HEK293 (cell line): ENCODE measurements around the gene HEPACAM.

Experiments used
- CTCF ChIA-PET: fragments of 350-600 bp; formaldehyde crosslinking; extraction: SDS; loops from one replicate; lab custom pipeline; 2021; ENCODE audit warnings: antibody characterized with exemption; lab: Yijun Ruan, JAX
- POLR2A ChIA-PET: fragments of 300-600 bp; formaldehyde crosslinking; extraction: SDS; loops from one replicate; lab custom pipeline; 2020; ENCODE audit warnings: antibody characterized with exemption, inconsistent platforms; lab: Yijun Ruan, JAX
- H3K27ac ChIP-seq: fragments of 200-500 bp; sonication (Bioruptor generic); 2 replicates; pipeline ENCODE4 v1.5.1; 2014; ENCODE audit warnings: low read depth, low read length, control low read depth, inconsistent platforms; ENCODE audit errors: extremely low read depth
- H3K36me3 ChIP-seq, 2 experiments: fragments of 200-500 bp in 1 of 2; sonication (Bioruptor generic) in 1 of 2; 1 replicate in 1 of 2; 2 replicates in 1 of 2; pipeline ENCODE4 v1.5.1; 2014 to 2017; ENCODE audit warnings: inconsistent platforms in 2 of 2, low read length in 2 of 2; ENCODE audit not compliant: control insufficient read depth in 2 of 2, insufficient read depth in 1 of 2
- H3K4me1 ChIP-seq: fragments of 200-500 bp; sonication (Bioruptor generic); 2 replicates; pipeline ENCODE4 v1.5.1; 2014; ENCODE audit warnings: mild to moderate bottlenecking, low read length, inconsistent platforms; ENCODE audit not compliant: control insufficient read depth, insufficient read depth
- H3K4me3 ChIP-seq: 2 replicates; pipeline ENCODE4 v1.5.1; 2011; ENCODE audit warnings: low read depth, mild to moderate bottlenecking, control low read depth, low read length, moderate library complexity
- H3K9me3 ChIP-seq: fragments of 200-500 bp; sonication (Bioruptor generic); 2 replicates; pipeline ENCODE4 v1.5.1; 2014; ENCODE audit warnings: low read depth, low read length, inconsistent platforms; ENCODE audit not compliant: control insufficient read depth, insufficient read depth
- OVOL3 ChIP-seq: fragments of 450-650 bp; formaldehyde crosslinking; IDR thresholded peaks from 2 replicates; pipeline ENCODE4 v1.5.1; 2016; ENCODE audit warnings: missing biosample characterization, missing genetic modification characterization
- PRDM1 ChIP-seq: fragments of 450-650 bp; formaldehyde crosslinking; IDR thresholded peaks from 2 replicates; pipeline ENCODE4; 2016; ENCODE audit warnings: missing biosample characterization, missing genetic modification characterization
- TSHZ1 ChIP-seq: fragments of 450-650 bp; formaldehyde crosslinking; IDR thresholded peaks from 2 replicates; pipeline ENCODE4 v1.5.1; 2016; ENCODE audit warnings: missing biosample characterization, missing genetic modification characterization, borderline replicate concordance
- ZBTB11 ChIP-seq: fragments of 450-650 bp; formaldehyde crosslinking; conservative IDR thresholded peaks from 2 replicates; pipeline ENCODE4 v1.5.1; 2016; ENCODE audit warnings: low read depth, missing biosample characterization, missing genetic modification characterization
- ZBTB7A ChIP-seq: fragments of 450-650 bp; formaldehyde crosslinking; IDR thresholded peaks from 2 replicates; pipeline ENCODE4 v1.5.1; 2016; ENCODE audit warnings: low read depth, missing biosample characterization, missing genetic modification characterization
- ZEB2 ChIP-seq: fragments of 450-650 bp; formaldehyde crosslinking; IDR thresholded peaks from 2 replicates; pipeline ENCODE4 v1.5.1; 2016; ENCODE audit warnings: missing biosample characterization, missing genetic modification characterization
- ZIC2 ChIP-seq: fragments of 450-650 bp; formaldehyde crosslinking; IDR thresholded peaks from 2 replicates; pipeline ENCODE4 v1.5.1; 2016; ENCODE audit warnings: missing biosample characterization, missing genetic modification characterization
- ZNF18 ChIP-seq: fragments of 450-650 bp; formaldehyde crosslinking; IDR thresholded peaks from 2 replicates; pipeline ENCODE4 v1.5.1; 2016; ENCODE audit warnings: missing biosample characterization, missing genetic modification characterization
- ZNF362 ChIP-seq: fragments of 450-650 bp; formaldehyde crosslinking; IDR thresholded peaks from 2 replicates; pipeline ENCODE4 v1.5.1; 2016; ENCODE audit warnings: missing biosample characterization, missing genetic modification characterization
- ZNF548 ChIP-seq: fragments of 450-650 bp; formaldehyde crosslinking; IDR thresholded peaks from 2 replicates; pipeline ENCODE4 v1.5.1; 2016; ENCODE audit warnings: missing biosample characterization, missing genetic modification characterization
- ZNF600 ChIP-seq: fragments of 450-650 bp; formaldehyde crosslinking; IDR thresholded peaks from 2 replicates; pipeline ENCODE4 v1.5.1; 2016; ENCODE audit warnings: missing biosample characterization, missing genetic modification characterization
- ZNF624 ChIP-seq: fragments of 450-650 bp; formaldehyde crosslinking; IDR thresholded peaks from 2 replicates; pipeline ENCODE4 v1.5.1; 2017; ENCODE audit warnings: missing biosample characterization, missing genetic modification characterization
- ZNF626 ChIP-seq: fragments of 450-650 bp; sonication (Bioruptor Pico); formaldehyde crosslinking; IDR thresholded peaks from 2 replicates; pipeline ENCODE4 v1.5.1; 2018; ENCODE audit warnings: missing biosample characterization, missing genetic modification characterization, inconsistent platforms
- ZNF629 ChIP-seq: fragments of 450-650 bp; formaldehyde crosslinking; IDR thresholded peaks from 2 replicates; pipeline ENCODE4 v1.5.1; 2017; ENCODE audit warnings: missing biosample characterization, missing genetic modification characterization
- ZNF677 ChIP-seq: fragments of 450-650 bp; IDR thresholded peaks from 2 replicates; pipeline ENCODE4 v1.5.0; 2018; ENCODE audit warnings: missing biosample characterization, mild to moderate bottlenecking, missing genetic modification characterization, moderate library complexity
- ZNF768 ChIP-seq: fragments of 450-650 bp; formaldehyde crosslinking; IDR thresholded peaks from 2 replicates; pipeline ENCODE4 v1.5.1; 2018; ENCODE audit warnings: missing biosample characterization, mild to moderate bottlenecking, missing genetic modification characterization
- ZNF776 ChIP-seq: fragments of 450-650 bp; formaldehyde crosslinking; IDR thresholded peaks from 2 replicates; pipeline ENCODE4 v1.5.0; 2017; ENCODE audit warnings: missing biosample characterization, missing genetic modification characterization, borderline replicate concordance
- TF ChIP-seq, protein P1 (sequence below): fragments of 450-650 bp; formaldehyde crosslinking; IDR thresholded peaks from 2 replicates; pipeline ENCODE4 v1.5.1; 2016; ENCODE audit warnings: missing biosample characterization, missing genetic modification characterization
- TF ChIP-seq, protein P2 (sequence below): fragments of 450-650 bp; formaldehyde crosslinking; IDR thresholded peaks from 2 replicates; pipeline ENCODE4 v1.5.1; 2016; ENCODE audit warnings: missing biosample characterization, missing genetic modification characterization
- TF ChIP-seq, protein P3 (sequence below): sonication (generic); formaldehyde crosslinking; IDR thresholded peaks from 2 replicates; pipeline ENCODE4 v1.8.1; 2022; ENCODE audit warnings: mild to moderate bottlenecking, moderate library complexity, missing genetic modification reagents

HEPACAM gene

DNA sequence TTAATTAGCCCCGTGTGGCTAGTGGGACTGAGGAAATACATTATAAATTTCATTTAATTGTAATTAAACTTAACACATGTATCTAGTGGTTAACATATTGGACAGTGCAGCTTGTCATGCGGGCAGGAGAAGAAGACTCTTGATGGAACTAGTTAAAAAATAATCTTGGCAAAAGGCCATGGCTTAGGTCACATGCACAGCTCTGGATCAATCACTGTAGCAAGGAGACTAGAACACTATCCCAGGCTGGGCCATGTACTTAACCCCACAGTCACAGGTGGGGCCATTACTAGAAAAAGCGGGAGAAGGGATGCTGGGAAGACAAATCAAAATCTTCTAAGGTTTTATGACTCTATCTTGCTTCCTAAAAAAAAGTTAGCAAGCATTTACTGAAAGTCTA lies 8.7 kb upstream of the HEPACAM start:
- CTCF ChIA-PET = no interaction called here
- H3K27ac ChIP-seq = no peak overlapping the region
- TF ChIP-seq ZNF600 (tag by site-specific recombination) (no peak), ZEB2 (tag by site-specific recombination) (no peak), ZNF624 (tag by site-specific recombination) (no peak), ZNF18 (tag by site-specific recombination) (no peak), ZNF629 (tag by site-specific recombination) (no peak), OVOL3 (tag by site-specific recombination) (no peak), TSHZ1 (no peak), PRDM1 (tag by site-specific recombination) (no peak)
- TF ChIP-seq, protein P1, sequence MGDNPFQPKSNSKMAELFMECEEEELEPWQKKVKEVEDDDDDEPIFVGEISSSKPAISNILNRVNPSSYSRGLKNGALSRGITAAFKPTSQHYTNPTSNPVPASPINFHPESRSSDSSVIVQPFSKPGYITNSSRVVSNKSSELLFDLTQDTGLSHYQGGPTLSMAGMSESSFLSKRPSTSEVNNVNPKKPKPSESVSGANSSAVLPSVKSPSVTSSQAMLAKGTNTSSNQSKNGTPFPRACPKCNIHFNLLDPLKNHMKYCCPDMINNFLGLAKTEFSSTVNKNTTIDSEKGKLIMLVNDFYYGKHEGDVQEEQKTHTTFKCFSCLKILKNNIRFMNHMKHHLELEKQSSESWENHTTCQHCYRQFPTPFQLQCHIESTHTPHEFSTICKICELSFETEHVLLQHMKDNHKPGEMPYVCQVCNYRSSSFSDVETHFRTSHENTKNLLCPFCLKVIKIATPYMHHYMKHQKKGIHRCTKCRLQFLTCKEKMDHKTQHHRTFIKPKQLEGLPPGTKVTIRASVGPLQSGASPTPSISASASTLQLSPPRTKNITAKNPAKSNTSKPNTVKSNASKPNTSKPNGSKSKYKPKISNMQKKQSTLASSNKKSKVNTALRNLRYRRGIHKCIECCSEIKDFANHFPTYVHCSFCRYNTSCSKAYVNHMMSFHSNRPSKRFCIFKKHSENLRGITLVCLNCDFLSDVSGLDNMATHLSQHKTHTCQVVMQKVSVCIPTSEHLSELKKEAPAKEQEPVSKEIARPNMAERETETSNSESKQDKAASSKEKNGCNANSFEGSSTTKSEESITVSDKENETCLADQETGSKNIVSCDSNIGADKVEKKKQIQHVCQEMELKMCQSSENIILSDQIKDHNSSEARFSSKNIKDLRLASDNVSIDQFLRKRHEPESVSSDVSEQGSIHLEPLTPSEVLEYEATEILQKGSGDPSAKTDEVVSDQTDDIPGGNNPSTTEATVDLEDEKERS (tag by site-specific recombination) = no peak
- TF ChIP-seq, protein P2, sequence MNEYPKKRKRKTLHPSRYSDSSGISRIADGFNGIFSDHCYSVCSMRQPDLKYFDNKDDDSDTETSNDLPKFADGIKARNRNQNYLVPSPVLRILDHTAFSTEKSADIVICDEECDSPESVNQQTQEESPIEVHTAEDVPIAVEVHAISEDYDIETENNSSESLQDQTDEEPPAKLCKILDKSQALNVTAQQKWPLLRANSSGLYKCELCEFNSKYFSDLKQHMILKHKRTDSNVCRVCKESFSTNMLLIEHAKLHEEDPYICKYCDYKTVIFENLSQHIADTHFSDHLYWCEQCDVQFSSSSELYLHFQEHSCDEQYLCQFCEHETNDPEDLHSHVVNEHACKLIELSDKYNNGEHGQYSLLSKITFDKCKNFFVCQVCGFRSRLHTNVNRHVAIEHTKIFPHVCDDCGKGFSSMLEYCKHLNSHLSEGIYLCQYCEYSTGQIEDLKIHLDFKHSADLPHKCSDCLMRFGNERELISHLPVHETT (tag by site-specific recombination) = no peak
- H3K4me3 ChIP-seq = no peak overlapping the region
- POLR2A ChIA-PET = interaction anchor here (0.6 kb wide), 1 partner anchor 130 kb away, joined by 4 read pairs; no protein-coding TSS in a partner anchor
- H3K4me1 ChIP-seq = no peaks in the 10 kb centered on the region
- no peaks in the 10 kb centered on the region for H3K36me3 ChIP-seq
- H3K9me3 ChIP-seq = no peaks in the 10 kb centered on the region

GRCh38 chr11:124943741-124944140 lies 7.9 kb upstream of the HEPACAM start:
- H3K27ac ChIP-seq = no peak overlapping the region
- no peaks in the 10 kb centered on the region for H3K36me3 ChIP-seq
- H3K9me3 ChIP-seq = no peaks in the 10 kb centered on the region
- ChIA-PET CTCF (interaction anchor here (0.7 to 0.8 kb wide), 2 partner anchors 9 to 67 kb away, joined by 3 read pairs; no protein-coding TSS in a partner anchor), POLR2A (interaction anchor here (0.6 kb wide), 1 partner anchor 129 kb away, joined by 4 read pairs; no protein-coding TSS in a partner anchor)
- H3K4me1 ChIP-seq = no peaks in the 10 kb centered on the region
- no peak overlapping the region for H3K4me3 ChIP-seq
- no peak for TF ChIP-seq ZNF776 (tag by site-specific recombination)
- TF ChIP-seq ZIC2 (tag by site-specific recombination) = no peak
- TF ChIP-seq ZNF548 (tag by site-specific recombination) = no peak
- TF ChIP-seq ZNF626 (tag by site-specific recombination) = no peak
- no peak for TF ChIP-seq ZBTB7A (tag by site-specific recombination)
- no peak for TF ChIP-seq ZNF768 (tag by site-specific recombination)
- TF ChIP-seq, protein P3, sequence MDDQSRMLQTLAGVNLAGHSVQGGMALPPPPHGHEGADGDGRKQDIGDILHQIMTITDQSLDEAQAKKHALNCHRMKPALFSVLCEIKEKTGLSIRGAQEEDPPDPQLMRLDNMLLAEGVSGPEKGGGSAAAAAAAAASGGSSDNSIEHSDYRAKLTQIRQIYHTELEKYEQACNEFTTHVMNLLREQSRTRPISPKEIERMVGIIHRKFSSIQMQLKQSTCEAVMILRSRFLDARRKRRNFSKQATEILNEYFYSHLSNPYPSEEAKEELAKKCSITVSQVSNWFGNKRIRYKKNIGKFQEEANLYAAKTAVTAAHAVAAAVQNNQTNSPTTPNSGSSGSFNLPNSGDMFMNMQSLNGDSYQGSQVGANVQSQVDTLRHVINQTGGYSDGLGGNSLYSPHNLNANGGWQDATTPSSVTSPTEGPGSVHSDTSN (CRISPR knock-in tag) = no peak
- no peak for TF ChIP-seq ZNF677 (tag by site-specific recombination)
- TF ChIP-seq ZNF362 (tag by site-specific recombination) = no peak
- TF ChIP-seq ZBTB11 (tag by site-specific recombination) = no peak
